Stimulated activated CD8-positive, alpha-beta memory T cell treated with anti-CD3 and anti-CD28 coated beads, Interleukin-4, amount 100 ng/mL, for 4 hours (primary cell): Measurements from ENCODE around the gene ZNF177.
A peak's percentile ranks its signal among the peaks of the same experiment; 100 is the strongest.
"Not testable (repeated sequence)": the region's sequence is repeated elsewhere in the genome, so short reads cannot be mapped to it uniquely, and the experiment has no call there.

ENCODE experiments used
- DNase-seq, 2 donors: peaks; one replicate each; pipeline ENCODE4 v3.0.0-alpha.2; 2020; ENCODE audit warnings: low read depth in 2 of 2, low spot score in 1 of 2

The ZNF177 gene

DNA sequence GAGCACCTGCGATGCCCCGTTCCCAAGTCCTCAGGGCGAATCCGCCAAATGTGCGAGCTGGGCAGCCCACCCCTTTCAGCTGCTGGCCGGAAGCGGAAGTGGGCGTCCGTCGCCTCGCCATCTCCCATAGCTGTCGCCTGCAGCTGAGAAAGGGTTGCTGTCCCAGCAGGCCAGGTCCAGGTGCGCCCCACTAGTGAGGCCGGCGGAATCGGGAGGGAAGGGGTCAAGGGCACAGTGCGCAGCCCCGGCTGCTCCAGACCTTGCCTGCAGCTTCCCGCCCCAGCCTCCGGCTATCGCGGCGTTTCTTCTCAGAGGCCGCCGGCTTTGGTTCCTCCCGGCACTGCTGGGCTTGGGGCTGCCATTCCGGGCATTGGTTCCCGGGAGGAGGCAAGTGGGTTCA, at the start of gene ZNF177:
Gene ZNF177 (plus strand): TSS at position 109 of the 400 bp plus-strand sequence. CDS start 15,299 bp downstream, outside the sequence.
- DNase-seq: no peak

DNA sequence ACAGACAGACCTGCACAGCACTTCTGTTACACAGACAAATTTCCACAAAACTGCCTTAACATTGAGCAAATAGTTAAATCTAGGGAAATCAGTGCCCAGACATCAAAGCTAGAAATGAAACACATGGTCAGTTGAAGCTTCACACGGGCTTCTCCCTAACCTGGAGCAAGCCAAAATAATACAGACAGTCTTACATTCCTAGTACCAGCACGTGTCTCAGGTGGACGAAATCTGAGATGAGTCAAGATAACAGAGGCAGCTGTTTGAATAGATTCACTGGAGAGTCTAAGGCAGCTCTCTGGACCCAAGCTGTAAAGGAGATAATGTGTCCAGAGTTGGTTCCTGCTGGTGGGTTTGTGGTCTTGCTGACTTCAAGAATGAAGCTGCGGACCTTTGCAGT, 49.1 kb upstream of the ZNF177 start:
- no peak for DNase-seq

- no peak for DNase-seq
These were observed 41.5 kb upstream of the ZNF177 start for GRCh38 chr19:9321338-9321737.

- DNase-seq: not testable (repeated sequence)
These were observed 41.1 kb upstream of the ZNF177 start for GRCh38 chr19:9321756-9322155.

DNA sequence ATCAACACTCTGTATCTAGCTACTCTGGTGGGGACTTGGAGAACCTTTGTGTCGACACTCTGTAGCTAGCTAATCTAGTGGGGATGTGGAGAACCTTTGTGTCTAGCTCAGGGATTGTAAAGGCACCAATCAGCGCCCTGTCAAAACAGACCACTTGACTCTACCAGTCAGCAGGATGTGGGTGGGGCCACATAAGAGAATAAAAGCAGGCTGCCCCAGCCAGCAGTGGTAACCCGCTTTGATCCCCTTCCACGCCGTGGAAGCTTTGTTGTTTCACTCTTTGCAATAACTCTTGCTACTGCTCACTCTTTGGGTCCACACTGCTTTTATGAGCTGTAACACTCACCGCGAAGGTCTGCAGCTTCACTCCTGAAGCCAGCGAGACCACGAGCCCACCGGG, 40.6 kb upstream of the ZNF177 start:
- not testable (repeated sequence) for DNase-seq

DNA sequence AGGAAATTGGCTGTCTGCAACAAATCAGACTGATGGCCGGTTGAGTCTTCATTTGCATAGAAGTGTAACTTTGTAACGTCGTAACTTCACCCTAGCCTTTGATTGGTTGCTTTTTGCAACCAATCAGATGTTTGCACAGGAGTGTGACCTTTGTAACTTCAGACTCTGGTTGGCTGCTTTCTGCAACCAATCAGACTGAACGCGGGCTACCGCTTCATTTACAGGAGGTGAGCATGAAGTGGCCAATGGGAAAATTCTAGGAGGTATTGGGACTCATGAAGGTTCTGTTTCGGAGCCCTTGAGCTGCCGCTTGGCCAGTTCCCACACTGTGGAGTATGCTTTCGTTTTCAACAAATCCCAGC, 39.3 kb upstream of the ZNF177 start:
- DNase-seq: peak in 1 of 2 donors; percentile 6

GRCh38 chr19:9323919-9324583, 38.8 kb upstream of the ZNF177 start, which contains the start of gene ZNF559:
TSS of gene ZNF559 (plus strand) at chr19:9324179. CDS start at chr19:9338550, 14,371 bp downstream.
- DNase-seq: peak; percentile 90 to 96

GRCh38 chr19:9324584-9324962, 38.2 kb upstream of the ZNF177 start:
- DNase-seq: no peak

DNA sequence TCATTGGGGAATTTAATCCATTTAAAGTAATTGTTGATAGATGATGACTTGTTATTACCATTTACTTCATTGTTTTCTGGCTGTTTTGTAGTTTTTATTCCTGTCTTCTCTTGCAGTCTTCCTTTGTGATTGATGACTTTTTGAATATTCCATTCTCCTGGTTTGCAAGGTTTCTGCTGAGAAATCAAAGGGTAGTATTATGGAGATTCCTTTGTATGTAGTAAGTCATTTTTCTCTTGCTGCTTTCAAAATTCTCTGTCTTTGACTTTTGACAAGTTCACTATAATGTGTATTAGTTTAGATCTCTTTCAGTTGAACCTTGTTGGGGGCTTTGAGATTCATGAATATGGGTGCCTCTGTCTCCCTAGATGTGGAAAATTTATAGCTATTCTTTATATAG, 32.8 kb upstream of the ZNF177 start:
- DNase-seq: no peak

DNA sequence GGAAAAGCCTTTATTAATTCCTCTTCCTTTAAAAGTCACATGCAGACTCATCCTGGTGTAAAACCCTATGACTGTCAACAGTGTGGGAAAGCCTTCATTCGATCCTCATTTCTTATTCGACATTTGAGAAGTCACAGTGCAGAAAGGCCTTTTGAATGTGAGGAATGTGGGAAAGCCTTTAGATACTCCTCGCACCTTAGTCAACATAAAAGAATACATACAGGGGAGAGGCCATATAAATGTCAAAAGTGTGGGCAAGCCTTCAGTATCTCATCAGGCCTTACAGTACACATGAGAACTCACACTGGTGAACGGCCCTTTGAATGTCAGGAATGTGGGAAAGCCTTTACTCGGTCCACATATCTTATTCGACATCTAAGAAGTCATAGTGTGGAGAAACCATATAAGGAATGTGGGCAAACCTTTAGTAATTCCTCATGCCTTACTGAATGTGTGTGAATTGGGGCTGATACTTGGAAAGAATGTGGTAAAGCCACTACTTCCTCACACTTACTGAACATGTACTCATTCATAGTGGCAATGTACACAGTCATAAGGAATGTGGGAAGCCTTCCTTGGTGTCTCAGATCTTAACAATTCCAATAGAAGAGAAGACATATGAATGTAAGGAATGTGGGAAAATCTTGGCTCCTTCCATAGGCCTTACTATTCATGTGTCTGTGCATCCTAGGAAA, 20.1 kb upstream of the ZNF177 start:
- no peak for DNase-seq

DNA sequence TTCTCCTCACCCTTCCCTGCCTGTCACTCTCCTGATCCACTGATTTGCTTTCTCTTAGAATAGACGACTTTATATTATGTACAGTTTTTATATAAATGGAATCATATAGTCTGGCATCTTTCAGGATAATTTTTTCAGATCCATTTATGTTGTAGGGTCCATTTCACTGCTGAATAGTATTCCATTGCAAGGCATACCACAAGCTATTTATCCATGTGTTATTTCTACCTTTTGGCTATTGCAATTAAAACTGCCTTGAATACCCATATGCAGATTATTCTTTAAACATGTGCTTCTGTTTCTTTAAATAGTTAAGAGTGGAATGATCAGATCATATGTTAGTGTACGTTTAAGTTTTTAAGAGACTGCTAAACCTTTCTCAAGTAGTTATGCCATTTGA, 17.8 kb upstream of the ZNF177 start:
- DNase-seq: no peak

DNA sequence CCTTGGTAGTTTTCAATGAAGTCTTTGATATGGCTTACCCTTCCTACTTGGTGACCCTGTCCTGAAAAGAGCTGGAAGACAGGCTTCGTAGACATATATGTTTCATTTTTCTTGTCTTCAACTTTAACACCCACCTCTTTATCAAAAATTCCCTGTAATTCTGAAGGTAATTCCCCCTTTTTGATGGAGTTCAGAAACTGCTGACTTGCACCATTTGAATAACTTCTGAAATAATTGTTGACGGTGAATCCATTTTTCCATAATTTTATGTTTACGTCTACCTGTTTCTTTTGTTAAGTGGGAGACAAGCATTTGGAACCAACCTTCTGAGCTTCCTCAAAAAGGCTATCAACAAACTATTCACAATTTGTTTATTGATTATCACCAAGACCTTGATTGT, 14.6 kb upstream of the ZNF177 start:
- no peak for DNase-seq

GRCh38 chr19:9348671-9349070, 14.1 kb upstream of the ZNF177 start:
- DNase-seq: no peak

GRCh38 chr19:9352505-9352904, 10.3 kb upstream of the ZNF177 start:
- DNase-seq: no peak

- DNase-seq: no peak
These were observed 9.8 kb upstream of the ZNF177 start for GRCh38 chr19:9353011-9353410.

GRCh38 chr19:9354651-9355050, 8.2 kb upstream of the ZNF177 start:
- DNase-seq: no peak

GRCh38 chr19:9370738-9371619, 8.2 kb downstream of the ZNF177 start:
- DNase-seq: no peak

DNA sequence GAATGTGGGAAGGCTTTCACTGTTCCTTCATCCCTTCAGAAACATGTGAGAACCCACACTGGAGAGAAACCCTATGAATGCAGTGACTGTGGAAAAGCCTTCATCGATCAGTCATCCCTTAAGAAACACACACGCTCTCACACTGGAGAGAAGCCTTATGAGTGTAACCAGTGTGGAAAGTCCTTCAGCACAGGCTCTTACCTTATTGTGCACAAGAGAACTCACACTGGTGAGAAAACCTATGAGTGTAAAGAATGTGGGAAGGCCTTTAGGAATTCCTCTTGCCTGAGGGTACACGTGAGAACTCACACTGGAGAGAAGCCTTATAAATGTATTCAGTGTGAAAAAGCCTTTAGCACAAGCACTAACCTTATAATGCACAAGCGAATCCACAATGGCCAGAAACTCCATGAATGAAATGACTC, 18.6 kb downstream of the ZNF177 start:
- no peak for DNase-seq

- peak; percentile 2 to 23 for DNase-seq
These were observed 44.1 kb downstream of the ZNF177 start for GRCh38 chr19:9406798-9407352.

- DNase-seq: no peak
These were observed 45.0 kb downstream of the ZNF177 start for GRCh38 chr19:9407827-9408226.

GRCh38 chr19:9413240-9413954, 50.6 kb downstream of the ZNF177 start:
- DNase-seq: no peak
